HepG2 (cell line): ENCODE measurements around the gene UBXN2A. TPM values are rescaled to one million over a fixed set of nuclear protein-coding genes. Genes with fewer than 3 reads are reported as not detected.
A peak's percentile ranks its signal among the peaks of the same experiment; 100 is the strongest.

Experiments used
- E2F2 ChIP-seq: sonication (generic); formaldehyde crosslinking; IDR thresholded peaks from 2 replicates; pipeline ENCODE4 v1.4.0; 2020; ENCODE audit warnings: missing genetic modification reagents, borderline replicate concordance
- KDM1A ChIP-seq: IDR thresholded peaks from 2 replicates; pipeline ENCODE4 v1.6.1; 2016; ENCODE audit warnings: missing compliant biosample characterization
- MED8 ChIP-seq: sonication (generic); formaldehyde crosslinking; IDR thresholded peaks from 2 replicates; pipeline ENCODE4 v1.8.1; 2023; ENCODE audit warnings: mild to moderate bottlenecking, missing genetic modification reagents; ENCODE audit not compliant: insufficient replicate concordance
- MTA3 ChIP-seq: sonication (generic); formaldehyde crosslinking; IDR thresholded peaks from 2 replicates; pipeline ENCODE4 v1.4.0; 2020; ENCODE audit warnings: missing genetic modification reagents
- PAX8 ChIP-seq: sonication (generic); formaldehyde crosslinking; IDR thresholded peaks from 2 replicates; pipeline ENCODE4 v1.8.0; 2022; ENCODE audit warnings: mild to moderate bottlenecking, missing genetic modification reagents, borderline replicate concordance
- POLR2AphosphoS5 ChIP-seq: IDR thresholded peaks from 2 replicates; pipeline ENCODE4 v1.6.1; 2012; ENCODE audit warnings: low read depth, low read length
- RERE ChIP-seq: IDR thresholded peaks from 2 replicates; pipeline ENCODE4 v1.6.1; 2016; ENCODE audit warnings: low read depth, missing genetic modification reagents, missing compliant biosample characterization
- SNAI1 ChIP-seq: sonication (generic); formaldehyde crosslinking; IDR thresholded peaks from 2 replicates; pipeline ENCODE4 v1.5.0; 2020; ENCODE audit warnings: mild to moderate bottlenecking, missing genetic modification reagents, borderline replicate concordance
- U2AF2 ChIP-seq: fragments of 200-400 bp; formaldehyde crosslinking; IDR thresholded peaks from 2 replicates; pipeline ENCODE4 v1.6.1; 2017; ENCODE audit warnings: low read depth, mild to moderate bottlenecking, low read length
- ZC3H4 ChIP-seq: sonication (generic); formaldehyde crosslinking; IDR thresholded peaks from 2 replicates; pipeline ENCODE4 v1.4.0; 2020; ENCODE audit warnings: missing genetic modification reagents, borderline replicate concordance
- ZNF24 ChIP-seq: fragments of 450-650 bp; IDR thresholded peaks from 2 replicates; pipeline ENCODE4 v1.6.1; 2017; ENCODE audit warnings: antibody characterized with exemption, mild to moderate bottlenecking
- ZNF30 ChIP-seq: sonication (generic); formaldehyde crosslinking; IDR thresholded peaks from 2 replicates; pipeline ENCODE4 v1.5.0; 2020; ENCODE audit warnings: mild to moderate bottlenecking, missing genetic modification reagents
- ZNF329 ChIP-seq: sonication (generic); formaldehyde crosslinking; IDR thresholded peaks from 2 replicates; pipeline ENCODE4 v1.9.0; 2021; ENCODE audit warnings: low read depth, mild to moderate bottlenecking, missing genetic modification reagents
- ZNF772 ChIP-seq: sonication (generic); formaldehyde crosslinking; IDR thresholded peaks from 2 replicates; pipeline ENCODE4 v1.5.0; 2020; ENCODE audit warnings: mild to moderate bottlenecking, missing genetic modification reagents
- ZXDC ChIP-seq: sonication (generic); formaldehyde crosslinking; IDR thresholded peaks from 2 replicates; pipeline ENCODE4 v1.5.0; 2020; ENCODE audit warnings: mild to moderate bottlenecking, missing genetic modification reagents
- polyA plus RNA-seq, 8 experiments: library from polyadenylated mRNA; depleted of rRNA in 3 of 8; stranded (reverse) in 7 of 8; unstranded in 1 of 8; fragments of >200 nt; fragmentation: Illumina TruSeq in 4 of 8; extraction: Trizol in 4 of 8; gene quantifications; 2 replicates each; pipeline versions ENCODE4 v1.2.1 to v1.2.3, GENCODE V29; 2011 to 2016; ENCODE audit warnings: low read depth in 4 of 8, missing spikeins in 1 of 8, mixed read lengths in 1 of 8; ENCODE audit not compliant: insufficient read depth in 1 of 8
- total RNA-seq, 5 experiments: library from RNA; depleted of rRNA; stranded (reverse); fragments of >200 nt; fragmentation: Illumina TruSeq; extraction: Trizol; gene quantifications; 2 replicates each; pipeline ENCODE4 v1.2.3, GENCODE V29; 2016; ENCODE audit warnings: low read depth in 1 of 5
- TF ChIP-seq, protein P1 (sequence below): IDR thresholded peaks from 2 replicates; pipeline ENCODE4 v1.6.1; 2016; ENCODE audit warnings: mild to moderate bottlenecking

Gene UBXN2A
- total and polyA plus RNA-seq, 2 of the 13 experiments (the other 11 are each of a cell fraction or from before 2014, with no cell fraction given), result 8.3 to 20.9 TPM

DNA sequence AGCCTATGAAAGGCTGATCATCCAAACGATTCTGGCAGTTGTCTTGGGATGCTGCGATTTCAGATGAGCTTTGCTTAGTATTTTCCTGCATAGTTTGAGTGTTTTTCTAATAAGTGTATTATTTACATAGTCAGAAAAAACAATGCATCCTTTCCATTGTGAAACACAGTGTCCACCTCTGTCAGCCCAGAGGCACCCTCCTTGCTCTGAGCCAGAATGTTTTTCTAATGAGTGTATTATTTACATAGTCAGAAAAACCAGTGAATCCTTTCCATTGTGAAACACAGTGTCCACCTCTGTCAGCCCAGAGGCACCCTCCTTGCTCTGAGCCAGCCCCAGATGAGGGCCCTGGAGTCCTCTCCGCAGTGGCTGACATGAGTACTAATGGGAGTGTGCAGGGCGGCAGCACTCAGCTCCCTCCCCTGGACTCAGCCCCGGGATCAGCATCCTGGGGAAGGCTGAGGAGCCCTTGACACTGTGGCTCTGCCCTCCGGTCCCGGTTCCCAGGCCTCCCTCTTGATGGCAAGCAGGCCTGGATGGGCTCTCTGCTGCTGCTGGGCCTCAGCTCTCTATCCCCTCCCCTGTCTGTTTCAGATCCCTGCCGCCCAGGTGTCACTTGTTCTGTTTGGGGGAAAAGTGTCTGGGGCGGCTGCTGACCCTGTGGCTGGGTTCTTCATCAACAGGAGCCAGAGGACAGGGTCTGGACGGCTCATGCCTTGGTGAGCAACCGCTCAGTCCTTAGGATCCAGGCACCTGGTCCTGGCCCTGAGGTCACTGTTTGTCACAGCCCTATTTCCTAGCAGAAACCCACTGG is 75.5 kb downstream of the UBXN2A start (continued):
- TF ChIP-seq RERE (CRISPR knock-in tag) (0 out of 2 replicates have a peak, but pooled peaks have one; percentile 30), POLR2AphosphoS5 (no peak), ZNF772 (CRISPR knock-in tag) (peak; percentile 77; the same call in 1 of the 2 replicates), SNAI1 (CRISPR knock-in tag) (peak; percentile 80; the same call in 1 of the 2 replicates), ZNF30 (CRISPR knock-in tag) (no peak), E2F2 (no peak), PAX8 (CRISPR knock-in tag) (no peak), MED8 (no peak), MTA3 (no peak), ZNF329 (CRISPR knock-in tag) (no peak), ZC3H4 (peak; percentile 41; the same call in 1 of the 2 replicates), KDM1A (CRISPR knock-in tag) (no peak), ZNF24 (no peak), U2AF2 (no peak), ZXDC (CRISPR knock-in tag) (no peak)
- TF ChIP-seq, protein P1, sequence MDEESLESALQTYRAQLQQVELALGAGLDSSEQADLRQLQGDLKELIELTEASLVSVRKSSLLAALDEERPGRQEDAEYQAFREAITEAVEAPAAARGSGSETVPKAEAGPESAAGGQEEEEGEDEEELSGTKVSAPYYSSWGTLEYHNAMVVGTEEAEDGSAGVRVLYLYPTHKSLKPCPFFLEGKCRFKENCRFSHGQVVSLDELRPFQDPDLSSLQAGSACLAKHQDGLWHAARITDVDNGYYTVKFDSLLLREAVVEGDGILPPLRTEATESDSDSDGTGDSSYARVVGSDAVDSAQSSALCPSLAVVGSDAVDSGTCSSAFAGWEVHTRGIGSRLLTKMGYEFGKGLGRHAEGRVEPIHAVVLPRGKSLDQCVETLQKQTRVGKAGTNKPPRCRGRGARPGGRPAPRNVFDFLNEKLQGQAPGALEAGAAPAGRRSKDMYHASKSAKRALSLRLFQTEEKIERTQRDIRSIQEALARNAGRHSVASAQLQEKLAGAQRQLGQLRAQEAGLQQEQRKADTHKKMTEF (CRISPR knock-in tag), result peak; percentile 69; the same call in 1 of the 2 replicates
